Activated CD4-positive, alpha-beta T cell treated with anti-CD3 and anti-CD28 coated beads for 4 hours (primary cell): ENCODE results near the gene ASB7.
"Not testable (repeated sequence)": the region's sequence is repeated elsewhere in the genome, so short reads cannot be mapped to it uniquely, and the experiment has no call there.

Source experiments
- DNase-seq, 2 donors: peaks; one replicate each; pipeline ENCODE4 v3.0.0-alpha.2; 2020

The ASB7 gene

GRCh38 chr15:100653608-100654007 is 51.2 kb downstream of the ASB7 start:
- no peak for DNase-seq

GRCh38 chr15:100658895-100659294 is 56.5 kb downstream of the ASB7 start:
- no peak for DNase-seq

GRCh38 chr15:100661156-100661555 is 58.8 kb downstream of the ASB7 start:
- no peak for DNase-seq

- DNase-seq = no peak
These were observed 60.9 kb downstream of the ASB7 start for GRCh38 chr15:100663086-100663914.

- no peak for DNase-seq
These were observed 61.5 kb downstream of the ASB7 start for GRCh38 chr15:100663915-100664281.

- DNase-seq = no peak
These were observed 63.2 kb downstream of the ASB7 start for GRCh38 chr15:100665570-100665969.

GRCh38 chr15:100667405-100668347 is 65.3 kb downstream of the ASB7 start:
- DNase-seq = no peak

GRCh38 chr15:100668348-100668745 is 66.0 kb downstream of the ASB7 start:
- DNase-seq = no peak

GRCh38 chr15:100669260-100669659 is 66.9 kb downstream of the ASB7 start:
- DNase-seq = no peak

GRCh38 chr15:100670505-100671021 is 68.2 kb downstream of the ASB7 start:
- DNase-seq = no peak

- no peak for DNase-seq
These were observed 68.8 kb downstream of the ASB7 start for GRCh38 chr15:100671124-100671680.

GRCh38 chr15:100671858-100672543 is 69.6 kb downstream of the ASB7 start:
- no peak for DNase-seq

- DNase-seq = no peak
These were observed 70.6 kb downstream of the ASB7 start for GRCh38 chr15:100672959-100673358.

- DNase-seq = not testable (repeated sequence)
These were observed 76.8 kb downstream of the ASB7 start for GRCh38 chr15:100679151-100679550.

GRCh38 chr15:100680726-100681125 is 78.3 kb downstream of the ASB7 start:
- no peak for DNase-seq

GRCh38 chr15:100681335-100681746 is 79.0 kb downstream of the ASB7 start:
- no peak for DNase-seq

- no peak for DNase-seq
These were observed 80.1 kb downstream of the ASB7 start for GRCh38 chr15:100682468-100682867.

GRCh38 chr15:100683434-100683833 is 81.0 kb downstream of the ASB7 start:
- DNase-seq = no peak

- DNase-seq = no peak
These were observed 82.2 kb downstream of the ASB7 start for GRCh38 chr15:100684591-100684990.

- no peak for DNase-seq
These were observed 83.8 kb downstream of the ASB7 start for GRCh38 chr15:100686021-100686724.

- no peak for DNase-seq
These were observed 84.5 kb downstream of the ASB7 start for GRCh38 chr15:100686725-100687473.
